SK-N-SH treated with all-trans-retinoic acid at 6 μM for 48 hours (cell line): Measurements from ENCODE around the gene SRRM1.

Experiments
- ATAC-seq: fragments of 200-7000 bp; cut with Tn5 transposase; 3 replicates; pipeline ENCODE4 v1.9.1; 2020; ENCODE audit warnings: mild to moderate bottlenecking, moderate library complexity
- ARNTL ChIP-seq: fragments of 450-650 bp; formaldehyde crosslinking; IDR thresholded peaks from 2 replicates; pipeline ENCODE4 v1.5.0; 2020; ENCODE audit warnings: low read depth, mild to moderate bottlenecking, moderate library complexity, borderline replicate concordance
- BACH2 ChIP-seq: fragments of 250-450 bp; sonication (Bioruptor Pico); IDR thresholded peaks from 2 replicates; pipeline ENCODE4 v1.9.0; 2021; ENCODE audit warnings: mild to moderate bottlenecking, borderline replicate concordance
- CREB5 ChIP-seq: fragments of 250-450 bp; sonication (Bioruptor Pico); IDR thresholded peaks from 2 replicates; pipeline ENCODE4 v1.5.1; 2020; ENCODE audit warnings: low read depth, mild to moderate bottlenecking, moderate library complexity
- CSRNP3 ChIP-seq: fragments of 250-450 bp; sonication (Bioruptor Pico); IDR thresholded peaks from 2 replicates; pipeline ENCODE4 v1.5.1; 2021; ENCODE audit warnings: mild to moderate bottlenecking, moderate library complexity
- ESRRG ChIP-seq: fragments of 250-450 bp; sonication (Bioruptor Pico); IDR thresholded peaks from 2 replicates; pipeline ENCODE4 v1.6.1; 2021; ENCODE audit warnings: mild to moderate bottlenecking
- GLIS3 ChIP-seq: fragments of 250-450 bp; sonication (Bioruptor Pico); IDR thresholded peaks from 2 replicates; pipeline ENCODE4 v1.5.0; 2020; ENCODE audit warnings: mild to moderate bottlenecking, moderate library complexity
- ISL1 ChIP-seq: fragments of 250-450 bp; sonication (Bioruptor Pico); IDR thresholded peaks from 2 replicates; pipeline ENCODE4 v2.1.2; 2022; ENCODE audit warnings: mild to moderate bottlenecking, moderate library complexity
- OSR1 ChIP-seq: fragments of 250-450 bp; sonication (Bioruptor Pico); IDR thresholded peaks from 2 replicates; pipeline ENCODE4 v1.8.0; 2022; ENCODE audit warnings: moderate library complexity, mild to moderate bottlenecking, inconsistent platforms
- PATZ1 ChIP-seq: fragments of 250-450 bp; sonication (Bioruptor Pico); IDR thresholded peaks from 2 replicates; pipeline ENCODE4 v1.8.0; 2020; ENCODE audit warnings: mild to moderate bottlenecking, moderate library complexity, borderline replicate concordance
- POU6F1 ChIP-seq: fragments of 250-450 bp; sonication (Bioruptor Pico); IDR thresholded peaks from 2 replicates; pipeline ENCODE4 v1.8.0; 2021; ENCODE audit warnings: low read depth, mild to moderate bottlenecking, moderate library complexity, borderline replicate concordance
- PPARA ChIP-seq: fragments of 250-450 bp; sonication (Bioruptor Pico); IDR thresholded peaks from 2 replicates; pipeline ENCODE4 v1.5.0; 2020; ENCODE audit warnings: mild to moderate bottlenecking, borderline replicate concordance
- RARB ChIP-seq: fragments of 250-450 bp; sonication (Bioruptor Pico); IDR thresholded peaks from 2 replicates; pipeline ENCODE4 v1.8.0; 2021; ENCODE audit warnings: mild to moderate bottlenecking, moderate library complexity
- SNAI2 ChIP-seq: fragments of 250-450 bp; sonication (Bioruptor Pico); IDR thresholded peaks from 2 replicates; pipeline ENCODE4 v1.5.0; 2020; ENCODE audit warnings: mild to moderate bottlenecking, moderate library complexity
- TCF4 ChIP-seq: fragments of 250-450 bp; sonication (Bioruptor Pico); IDR thresholded peaks from 2 replicates; pipeline ENCODE4 v1.8.0; 2021; ENCODE audit warnings: mild to moderate bottlenecking, moderate library complexity, borderline replicate concordance
- TOX ChIP-seq: fragments of 250-450 bp; sonication (Bioruptor Pico); IDR thresholded peaks from 2 replicates; pipeline ENCODE4 v1.8.0; 2021; ENCODE audit warnings: mild to moderate bottlenecking, moderate library complexity, borderline replicate concordance
- TSHZ2 ChIP-seq: fragments of 250-450 bp; sonication (Bioruptor Pico); IDR thresholded peaks from 2 replicates; pipeline ENCODE4 v1.5.0; 2020; ENCODE audit warnings: mild to moderate bottlenecking, moderate library complexity
- ZC3H10 ChIP-seq: fragments of 250-450 bp; sonication (Bioruptor Pico); IDR thresholded peaks from 2 replicates; pipeline ENCODE4 v1.5.1; 2021; ENCODE audit warnings: mild to moderate bottlenecking, moderate library complexity
- ZFP3 ChIP-seq: fragments of 250-450 bp; sonication (Bioruptor Pico); IDR thresholded peaks from 2 replicates; pipeline ENCODE4 v1.5.0; 2020; ENCODE audit warnings: mild to moderate bottlenecking, moderate library complexity
- ZFP30 ChIP-seq: fragments of 450-650 bp; formaldehyde crosslinking; IDR thresholded peaks from 2 replicates; pipeline ENCODE4 v1.5.0; 2022; ENCODE audit warnings: mild to moderate bottlenecking, moderate library complexity
- ZNF565 ChIP-seq: fragments of 450-650 bp; formaldehyde crosslinking; conservative IDR thresholded peaks from 2 replicates; pipeline ENCODE4 v1.5.0; 2020; ENCODE audit warnings: low read depth, mild to moderate bottlenecking, moderate library complexity
- ZNF70 ChIP-seq: fragments of 450-650 bp; formaldehyde crosslinking; IDR thresholded peaks from 2 replicates; pipeline ENCODE4 v1.5.0; 2020; ENCODE audit warnings: mild to moderate bottlenecking, moderate library complexity
- ZNF8 ChIP-seq: fragments of 450-650 bp; formaldehyde crosslinking; IDR thresholded peaks from 2 replicates; pipeline ENCODE4 v1.5.0; 2020; ENCODE audit warnings: mild to moderate bottlenecking, moderate library complexity

The SRRM1 gene

GRCh38 chr1:24621121-24621520, 22.0 kb upstream of the SRRM1 start:
- no peak for TF ChIP-seq ZFP30 (CRISPR knock-in tag)
- no peak for TF ChIP-seq ISL1 (CRISPR knock-in tag)
- no peak for TF ChIP-seq GLIS3
- no peak for TF ChIP-seq OSR1 (CRISPR knock-in tag)
- no peak for TF ChIP-seq ZNF565 (CRISPR knock-in tag)
- TF ChIP-seq POU6F1: no peak
- no peak for TF ChIP-seq TOX (CRISPR knock-in tag)
- no peak for ATAC-seq

GRCh38 chr1:24622218-24622617, 20.9 kb upstream of the SRRM1 start:
- no peak for ATAC-seq
- no peak for TF ChIP-seq TSHZ2 (CRISPR knock-in tag)
- no peak for TF ChIP-seq PPARA (CRISPR knock-in tag)
- no peak for TF ChIP-seq ZNF565 (CRISPR knock-in tag)
- no peak for TF ChIP-seq ESRRG
- TF ChIP-seq ARNTL (CRISPR knock-in tag): no peak
- no peak for TF ChIP-seq TCF4
- TF ChIP-seq ZNF8 (CRISPR knock-in tag): no peak
- no peak for TF ChIP-seq CREB5 (CRISPR knock-in tag)
- TF ChIP-seq ZNF70 (CRISPR knock-in tag): no peak
- TF ChIP-seq CSRNP3 (CRISPR knock-in tag): no peak
- no peak for TF ChIP-seq GLIS3
- TF ChIP-seq SNAI2: no peak
- TF ChIP-seq TOX (CRISPR knock-in tag): no peak
- TF ChIP-seq RARB (CRISPR knock-in tag): no peak
- TF ChIP-seq ZC3H10 (CRISPR knock-in tag): no peak
- no peak for TF ChIP-seq ISL1 (CRISPR knock-in tag)
- TF ChIP-seq PATZ1 (CRISPR knock-in tag): no peak
- no peak for TF ChIP-seq BACH2 (CRISPR knock-in tag)
- TF ChIP-seq ZFP3: no peak

- ATAC-seq: no peak
- no peak for TF ChIP-seq CSRNP3 (CRISPR knock-in tag)
- no peak for TF ChIP-seq CREB5 (CRISPR knock-in tag)
- no peak for TF ChIP-seq ARNTL (CRISPR knock-in tag)
- TF ChIP-seq TCF4: no peak
- no peak for TF ChIP-seq PATZ1 (CRISPR knock-in tag)
- TF ChIP-seq RARB (CRISPR knock-in tag): no peak
Measured at GRCh38 chr1:24632832-24633175, 10.3 kb upstream of the SRRM1 start.
